Kidney (tissue), 14 donors: ENCODE measurements around the gene GTSE1. TPM values are rescaled to one million over a fixed set of nuclear protein-coding genes. Genes with fewer than 3 reads are reported as not detected.
A peak's percentile ranks its signal among the peaks of the same experiment; 100 is the strongest.

Experiments used
- DNase-seq, 5 donors: peaks; one replicate each; pipeline ENCODE4 v3.0.0-alpha.2; 2013 to 2020
- FAIRE-seq: peaks from 2 replicates; lab custom pipeline; 2012; peaks lifted over from hg19 to GRCh38; lab: Jason Lieb, UNC
- H3K27ac ChIP-seq, 2 donors: one replicate each; pipeline ENCODE4 v1.7.0; 2013; ENCODE audit warnings: low read depth in 2 of 2, low read length in 2 of 2, inconsistent platforms in 1 of 2
- H3K27me3 ChIP-seq: one replicate; pipeline ENCODE4 v1.7.1; 2013; ENCODE audit warnings: low read length, inconsistent platforms; ENCODE audit not compliant: control insufficient read depth, insufficient read depth
- H3K36me3 ChIP-seq, 3 donors: one replicate each; pipeline versions ENCODE4 v1.7.0 to v1.7.1; 2013; ENCODE audit warnings: low read length in 3 of 3, control low read depth in 1 of 3, inconsistent platforms in 1 of 3; ENCODE audit not compliant: insufficient read depth in 3 of 3, control insufficient read depth in 2 of 3
- H3K4me1 ChIP-seq, 3 donors: one replicate each; pipeline versions ENCODE4 v1.7.0 to v1.7.1; 2013; ENCODE audit warnings: low read length in 3 of 3, inconsistent platforms in 1 of 3, low read depth in 1 of 3; ENCODE audit not compliant: control insufficient read depth in 2 of 3, insufficient read depth in 2 of 3
- H3K4me3 ChIP-seq, 3 donors: one replicate each; pipeline versions ENCODE4 v1.7.0 to v1.8.1; 2013; ENCODE audit warnings: low read length in 3 of 3, control low read depth in 1 of 3, inconsistent platforms in 1 of 3
- H3K9ac ChIP-seq, 3 donors: one replicate each; pipeline versions ENCODE4 v1.7.0 to v1.7.1; 2013; ENCODE audit warnings: low read length in 3 of 3, control low read depth in 1 of 3, inconsistent platforms in 1 of 3
- H3K9me3 ChIP-seq, 3 donors: one replicate each; pipeline versions ENCODE4 v1.7.0 to v1.7.1; 2013; ENCODE audit warnings: low read length in 3 of 3, control low read depth in 1 of 3, inconsistent platforms in 1 of 3; ENCODE audit not compliant: control insufficient read depth in 2 of 3, insufficient read depth in 1 of 3
- intact Hi-C: fragments of 100-400 bp; cut with DNase I; formaldehyde crosslinking; loops from one replicate; pipeline ENCODE4 v1.11.1; 2022
- polyA plus RNA-seq: library from polyadenylated mRNA; stranded (reverse); fragments of 350-450 nt; fragmentation: Illumina TruSeq; extraction: RNeasy Lipid Tissue Mini Kit (QIAGEN cat#74804); gene quantifications from one replicate; pipeline ENCODE4 v1.2.3, GENCODE V29; 2014; ENCODE audit warnings: low read depth, low replicate concordance; ENCODE audit not compliant: insufficient read depth
- total RNA-seq: library from RNA; stranded (reverse); fragmentation: NEBNext Ultra II Directional; extraction: Animal tissue kit (Norgen Biotek cat#: 25700); gene quantifications from one replicate; pipeline ENCODE4 v1.2.1, GENCODE V29; 2021
- TF ChIP-seq, protein P1 (sequence below): IDR thresholded peaks from 3 replicates; pipeline ENCODE4 v1.5.1; 2012; ENCODE audit warnings: mild to moderate bottlenecking, moderate library complexity, borderline replicate concordance; ENCODE audit not compliant: insufficient read depth; ENCODE audit errors: extremely low read depth
- donor health status: control.
- donor health status: control.
- donor health status: control.
- donor health status: control.
- donor health status: control.
- donor health status: DM: yes; HTN: yes; CAD: no.
- donor health status: Normal renal cell carcinoma (clear cell type).

GTSE1 gene
- total and polyA plus RNA-seq, 2 donors from 2014 or later = 0.41 to 0.94 TPM

DNA sequence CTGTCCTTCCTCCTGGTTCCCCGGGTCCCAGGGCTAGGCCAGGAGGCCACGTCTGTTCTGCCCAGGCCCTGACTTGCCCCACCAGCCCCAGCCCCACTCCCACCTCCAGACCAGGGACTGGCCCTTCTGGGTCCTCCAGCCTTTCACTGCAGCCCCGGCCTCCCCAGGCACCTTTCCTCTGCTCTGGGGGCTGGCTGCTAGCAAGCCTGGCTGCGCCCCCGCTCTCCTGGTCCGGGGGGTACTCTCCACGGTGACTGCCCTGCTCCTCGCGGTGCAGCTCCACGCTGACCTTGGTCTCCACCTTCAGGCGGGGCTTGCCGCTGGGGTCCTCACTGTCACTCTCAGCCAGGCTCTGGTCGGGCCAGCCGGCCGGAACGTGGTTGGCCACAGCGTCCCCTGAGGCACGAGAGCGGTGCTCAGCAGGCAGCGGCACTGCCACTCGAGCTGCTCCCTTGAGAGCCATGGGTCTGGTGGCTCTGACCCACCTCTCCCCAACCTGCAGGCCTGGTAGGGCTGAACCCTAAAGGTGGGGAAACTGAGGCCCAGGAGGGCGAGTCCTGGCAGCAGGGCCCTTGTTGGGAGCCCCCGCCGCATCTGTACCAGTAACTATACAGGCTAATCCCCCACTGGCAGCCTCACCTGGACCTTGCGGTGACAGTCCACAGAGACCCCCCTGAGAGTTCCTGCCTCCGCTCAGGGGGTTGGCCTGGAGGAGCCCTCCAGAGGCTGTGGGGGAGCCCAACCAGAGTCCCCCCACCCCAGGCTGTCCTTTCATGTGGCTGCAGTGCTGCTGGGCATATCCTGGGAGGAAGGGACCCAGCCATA is 67.9 kb downstream of the GTSE1 start:
- Histone ChIP-seq H3K4me1 (peaks cover 0 to 3% (median 3%) of the 10 kb centered on the region in 3 donors), H3K27ac (no peak overlapping the region), H3K27me3 (no peaks in the 10 kb centered on the region), H3K9me3 (no peaks in the 10 kb centered on the region), H3K4me3 (no peak overlapping the region), H3K9ac (no peak overlapping the region), H3K36me3 (peaks cover 0 to 11% (median 2%) of the 10 kb centered on the region in 3 donors)
- intact Hi-C loops = no loop called here
- FAIRE-seq (no peak), DNase-seq (peak in 1 of 5 donors; percentile 69)
- TF ChIP-seq, protein P1, sequence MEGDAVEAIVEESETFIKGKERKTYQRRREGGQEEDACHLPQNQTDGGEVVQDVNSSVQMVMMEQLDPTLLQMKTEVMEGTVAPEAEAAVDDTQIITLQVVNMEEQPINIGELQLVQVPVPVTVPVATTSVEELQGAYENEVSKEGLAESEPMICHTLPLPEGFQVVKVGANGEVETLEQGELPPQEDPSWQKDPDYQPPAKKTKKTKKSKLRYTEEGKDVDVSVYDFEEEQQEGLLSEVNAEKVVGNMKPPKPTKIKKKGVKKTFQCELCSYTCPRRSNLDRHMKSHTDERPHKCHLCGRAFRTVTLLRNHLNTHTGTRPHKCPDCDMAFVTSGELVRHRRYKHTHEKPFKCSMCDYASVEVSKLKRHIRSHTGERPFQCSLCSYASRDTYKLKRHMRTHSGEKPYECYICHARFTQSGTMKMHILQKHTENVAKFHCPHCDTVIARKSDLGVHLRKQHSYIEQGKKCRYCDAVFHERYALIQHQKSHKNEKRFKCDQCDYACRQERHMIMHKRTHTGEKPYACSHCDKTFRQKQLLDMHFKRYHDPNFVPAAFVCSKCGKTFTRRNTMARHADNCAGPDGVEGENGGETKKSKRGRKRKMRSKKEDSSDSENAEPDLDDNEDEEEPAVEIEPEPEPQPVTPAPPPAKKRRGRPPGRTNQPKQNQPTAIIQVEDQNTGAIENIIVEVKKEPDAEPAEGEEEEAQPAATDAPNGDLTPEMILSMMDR = no peak

DNA sequence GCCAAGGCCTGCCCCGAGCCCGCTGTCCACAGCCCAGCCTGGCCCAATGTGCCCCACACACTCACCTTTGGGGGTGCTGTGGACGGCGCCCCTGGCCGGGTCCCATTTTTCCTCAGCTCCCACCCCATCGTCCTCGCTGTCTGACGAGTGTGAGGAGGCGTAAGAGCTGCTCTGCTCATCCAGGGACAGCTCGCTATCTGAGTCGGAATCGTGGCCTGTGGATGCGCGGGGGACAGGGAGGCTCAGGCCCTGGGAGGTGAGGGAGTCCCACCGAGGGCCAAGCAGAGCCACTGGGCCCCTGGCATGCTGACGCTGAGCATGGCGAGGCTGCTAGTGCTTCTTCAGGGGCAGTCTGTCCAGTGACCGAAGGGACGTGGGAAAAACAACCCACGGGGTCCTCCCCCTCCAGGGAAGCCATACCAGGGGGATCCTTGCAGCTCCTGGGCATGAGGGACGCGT is 68.5 kb downstream of the GTSE1 start:
- FAIRE-seq (no peak), DNase-seq (peak in 1 of 5 donors; percentile 71)
- Histone ChIP-seq H3K9ac (no peak overlapping the region), H3K9me3 (no peaks in the 10 kb centered on the region), H3K27me3 (no peaks in the 10 kb centered on the region), H3K36me3 (peaks cover 0 to 9% (median 2%) of the 10 kb centered on the region in 3 donors), H3K4me1 (peaks cover 0 to 3% (median 3%) of the 10 kb centered on the region in 3 donors), H3K4me3 (no peak overlapping the region), H3K27ac (no peak overlapping the region)
- TF ChIP-seq, protein P1 = no peak
- intact Hi-C loops = no loop called here

DNA sequence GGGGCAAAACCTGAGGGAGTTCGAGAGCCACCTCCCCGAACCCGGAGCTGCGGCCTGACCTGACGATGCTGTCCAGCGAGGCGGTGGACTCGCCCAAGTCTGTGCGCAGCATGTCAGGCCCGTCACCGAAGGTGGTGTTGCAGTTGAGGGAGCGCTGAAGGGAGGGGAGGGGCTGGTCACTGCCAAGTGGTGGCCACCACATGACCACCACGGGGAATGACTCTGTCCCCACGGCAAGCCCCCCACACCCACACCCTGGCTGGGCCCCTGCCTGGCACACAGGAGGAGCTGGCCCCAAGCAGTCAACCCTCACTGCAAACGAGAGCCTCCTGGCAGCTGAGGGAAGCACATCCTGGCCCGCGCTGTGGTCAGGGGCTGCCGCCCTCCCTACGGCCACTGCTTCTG is 69.7 kb downstream of the GTSE1 start:
- no peaks in the 10 kb centered on the region for H3K27me3 ChIP-seq
- TF ChIP-seq, protein P1 = no peak
- no peak overlapping the region for H3K27ac ChIP-seq
- intact Hi-C loops = no loop called here
- H3K36me3 ChIP-seq = peaks cover 0 to 2% (median 2%) of the 10 kb centered on the region in 3 donors
- no peaks in the 10 kb centered on the region for H3K9me3 ChIP-seq
- FAIRE-seq (no peak), DNase-seq (peak in 1 of 5 donors; percentile 70)
- H3K4me1 ChIP-seq = peaks cover 0 to 3% (median 3%) of the 10 kb centered on the region in 3 donors
- no peak overlapping the region for H3K4me3 ChIP-seq
- H3K9ac ChIP-seq = no peak overlapping the region
